ENCODE data around the gene THNSL1. TPM values are rescaled to one million over a fixed set of nuclear protein-coding genes. Genes with fewer than 3 reads are reported as not detected.

THNSL1 gene
- total RNA-seq, 1 experiment from 2014 or later = 4.2 TPM

DNA sequence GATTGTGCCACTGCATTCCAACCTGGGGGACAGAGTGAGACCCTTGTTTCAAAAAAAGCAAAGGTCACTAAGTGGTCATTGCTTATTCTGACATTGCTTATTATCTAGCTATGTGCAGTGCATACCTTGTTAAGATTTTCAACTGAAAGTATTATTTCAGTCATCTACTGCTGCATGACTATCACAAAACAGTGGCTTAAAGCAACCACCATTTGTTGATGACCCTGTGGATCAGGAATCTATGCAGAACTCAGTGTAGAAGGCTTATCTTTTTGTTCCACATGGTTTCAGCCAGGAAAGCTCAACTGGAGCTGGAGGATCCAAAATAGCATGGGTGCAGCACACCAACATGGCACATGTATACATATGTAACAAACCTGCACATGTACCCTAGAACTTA, 23.1 kb downstream of the THNSL1 start:
- Histone ChIP-seq H2BK120ac (ENCODE audit: low read depth, low read length, poor library complexity, severe bottlenecking) (no peak overlapping the region), H3K9me3 (ENCODE audit: control insufficient read depth, low read depth, low read length) (no peaks in the 10 kb centered on the region), H3K27me3 (ENCODE audit: insufficient read depth, low read length) (no peaks in the 10 kb centered on the region), H3K18ac (ENCODE audit: insufficient read length, low read depth, low read length) (no peak overlapping the region), H3K23me2 (ENCODE audit: insufficient read length, low read depth, low read length, poor library complexity, severe bottlenecking) (no peaks in the 10 kb centered on the region), H3K14ac (ENCODE audit: insufficient read depth, low read length) (no peak overlapping the region), H4K8ac (replicated peaks; ENCODE audit: insufficient read length, low read depth, low read length) (no peak overlapping the region), H3K4ac (ENCODE audit: low read depth, low read length) (no peak overlapping the region), H2BK15ac (ENCODE audit: low read depth, low read length) (no peak overlapping the region), H2BK12ac (ENCODE audit: insufficient read length, low read depth, low read length) (no peak overlapping the region), H2BK5ac (ENCODE audit: insufficient read length, low read length) (no peak overlapping the region), H3K4me2 (ENCODE audit: insufficient read depth, insufficient read length, low read length) (no peak overlapping the region), H3K9ac (ENCODE audit: extremely low read depth, insufficient read length, low read length) (no peak overlapping the region), H4K20me1 (ENCODE audit: control insufficient read depth, insufficient read depth, insufficient read length) (no peaks in the 10 kb centered on the region), H3K79me2 (ENCODE audit: insufficient read depth, low read length) (no peaks in the 10 kb centered on the region), H3K27ac (ENCODE audit: insufficient read length, low read depth, low read length) (no peak overlapping the region), H3K23ac (ENCODE audit: insufficient read length, low read depth, low read length) (no peak overlapping the region), H2BK20ac (ENCODE audit: low read depth, low read length, poor library complexity, severe bottlenecking) (no peak overlapping the region), H2AFZ (ENCODE audit: low read length) (no peak overlapping the region), H3K4me1 (ENCODE audit: insufficient read depth, low read length) (no peaks in the 10 kb centered on the region), H3K79me1 (ENCODE audit: insufficient read depth, low read depth, low read length, poor library complexity, severe bottlenecking) (no peaks in the 10 kb centered on the region), H4K91ac (ENCODE audit: insufficient read length, low read depth, low read length) (no peak overlapping the region), H4K5ac (ENCODE audit: insufficient read length, low read depth, low read length) (no peak overlapping the region), H3T11ph (ENCODE audit: low read length) (no peak overlapping the region), H3K56ac (ENCODE audit: insufficient read length, low read depth, low read length) (no peak overlapping the region), H2AK5ac (ENCODE audit: insufficient read length, low read length) (no peak overlapping the region)
- Mint-ChIP-seq H3K4me1 (peaks cover 5 to 6% of the 10 kb centered on the region in 2 experiments; a peak in 3 of 4 replicates), H3K27me3 (ENCODE audit: low read depth) (peaks cover 2% of the 10 kb centered on the region; the same call in 1 of the 2 replicates), H3K27ac (no peak overlapping the region), H3K4me3 (no peak overlapping the region), H3K36me3 (ENCODE audit: insufficient read depth in 1 of 3, low read depth in 3 of 3) (no peaks in the 10 kb centered on the region), H3K9me3 (no peaks in the 10 kb centered on the region; a peak in 1 of 5 replicates)
- TF ChIP-seq, protein P1, sequence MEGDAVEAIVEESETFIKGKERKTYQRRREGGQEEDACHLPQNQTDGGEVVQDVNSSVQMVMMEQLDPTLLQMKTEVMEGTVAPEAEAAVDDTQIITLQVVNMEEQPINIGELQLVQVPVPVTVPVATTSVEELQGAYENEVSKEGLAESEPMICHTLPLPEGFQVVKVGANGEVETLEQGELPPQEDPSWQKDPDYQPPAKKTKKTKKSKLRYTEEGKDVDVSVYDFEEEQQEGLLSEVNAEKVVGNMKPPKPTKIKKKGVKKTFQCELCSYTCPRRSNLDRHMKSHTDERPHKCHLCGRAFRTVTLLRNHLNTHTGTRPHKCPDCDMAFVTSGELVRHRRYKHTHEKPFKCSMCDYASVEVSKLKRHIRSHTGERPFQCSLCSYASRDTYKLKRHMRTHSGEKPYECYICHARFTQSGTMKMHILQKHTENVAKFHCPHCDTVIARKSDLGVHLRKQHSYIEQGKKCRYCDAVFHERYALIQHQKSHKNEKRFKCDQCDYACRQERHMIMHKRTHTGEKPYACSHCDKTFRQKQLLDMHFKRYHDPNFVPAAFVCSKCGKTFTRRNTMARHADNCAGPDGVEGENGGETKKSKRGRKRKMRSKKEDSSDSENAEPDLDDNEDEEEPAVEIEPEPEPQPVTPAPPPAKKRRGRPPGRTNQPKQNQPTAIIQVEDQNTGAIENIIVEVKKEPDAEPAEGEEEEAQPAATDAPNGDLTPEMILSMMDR (conservative IDR thresholded peaks at IDR 0.05) = no peak
- DNase-seq = no peak

All from H9 (cell line).